ENCODE results near the gene FFAR1.
"Not testable (repeated sequence)": the region's sequence is repeated elsewhere in the genome, so short reads cannot be mapped to it uniquely, and the experiment has no call there.

Gene FFAR1

GRCh38 chr19:35363711-35364425, 16.2 kb downstream of the FFAR1 start:
- no peak for DNase-seq (ENCODE audit: low spot score)
- no peak for TF ChIP-seq CTCF (IDR thresholded peaks at IDR 0.05; ENCODE audit: extremely low read depth, missing control alignments)

GRCh38 chr19:35365303-35365702, 17.6 kb downstream of the FFAR1 start:
- no peak for DNase-seq (ENCODE audit: low spot score)
- TF ChIP-seq CTCF (IDR thresholded peaks at IDR 0.05; ENCODE audit: extremely low read depth, missing control alignments): no peak

GRCh38 chr19:35368378-35368777, 20.7 kb downstream of the FFAR1 start:
- TF ChIP-seq CTCF (IDR thresholded peaks at IDR 0.05; ENCODE audit: extremely low read depth, missing control alignments): no peak
- no peak for DNase-seq (ENCODE audit: low spot score)

GRCh38 chr19:35369522-35369921, 21.8 kb downstream of the FFAR1 start:
- DNase-seq (ENCODE audit: low spot score): no peak
- TF ChIP-seq CTCF (IDR thresholded peaks at IDR 0.05; ENCODE audit: extremely low read depth, missing control alignments): no peak

GRCh38 chr19:35370722-35371121, 23.0 kb downstream of the FFAR1 start, which contains the start of gene GPR42:
Gene GPR42 (plus strand): TSS chr19:35371068. CDS start chr19:35371360, 292 bp downstream.
- DNase-seq (ENCODE audit: low spot score): no peak
- TF ChIP-seq CTCF (IDR thresholded peaks at IDR 0.05; ENCODE audit: extremely low read depth, missing control alignments): no peak

- TF ChIP-seq CTCF (IDR thresholded peaks at IDR 0.05; ENCODE audit: extremely low read depth, missing control alignments): no peak
- no peak for DNase-seq (ENCODE audit: low spot score)
Observed at GRCh38 chr19:35373492-35373891, 25.8 kb downstream of the FFAR1 start.

GRCh38 chr19:35374031-35374430, 26.3 kb downstream of the FFAR1 start:
- not testable (repeated sequence) for DNase-seq (ENCODE audit: low spot score)

All from GM20000 (cell line).